HG03571 (cell line): Measurements from ENCODE around the gene SIRPD.
"Not testable (repeated sequence)": the region's sequence is repeated elsewhere in the genome, so short reads cannot be mapped to it uniquely, and the experiment has no call there.

ENCODE experiments used
- ATAC-seq: cut with Tn5 transposase; IDR thresholded peaks from one replicate; pipeline ENCODE4 v1.9.1; 2021; ENCODE audit not compliant: unreplicated experiment

The SIRPD gene

DNA sequence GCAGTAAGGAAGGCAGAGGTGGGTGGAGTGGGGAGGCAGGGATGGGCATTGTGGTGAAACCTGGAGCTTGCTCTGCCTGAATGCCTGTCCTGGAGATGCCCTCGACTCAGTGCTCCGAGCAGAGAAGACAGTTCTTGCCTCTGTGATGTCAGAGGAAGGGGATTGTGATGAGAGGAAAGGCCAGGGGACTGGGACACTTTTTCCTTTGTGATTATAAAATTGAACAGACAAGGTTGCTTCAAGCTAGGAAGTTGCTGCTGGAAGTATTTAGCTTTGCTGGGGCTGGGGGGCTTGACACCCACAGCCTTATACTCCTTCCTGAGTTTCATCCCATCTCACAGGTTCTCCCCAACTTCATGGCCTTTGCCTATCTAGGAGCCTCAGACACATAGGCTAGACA is at the start of gene SIRPD:
SIRPD (minus strand) TSS at position 101 of the 400 bp plus-strand sequence; CDS start at position 49, 52 bp downstream.
- ATAC-seq, result no peak

- no peak for ATAC-seq
Observed at GRCh38 chr20:1600736-1601135, 43.2 kb upstream of the SIRPD start.

DNA sequence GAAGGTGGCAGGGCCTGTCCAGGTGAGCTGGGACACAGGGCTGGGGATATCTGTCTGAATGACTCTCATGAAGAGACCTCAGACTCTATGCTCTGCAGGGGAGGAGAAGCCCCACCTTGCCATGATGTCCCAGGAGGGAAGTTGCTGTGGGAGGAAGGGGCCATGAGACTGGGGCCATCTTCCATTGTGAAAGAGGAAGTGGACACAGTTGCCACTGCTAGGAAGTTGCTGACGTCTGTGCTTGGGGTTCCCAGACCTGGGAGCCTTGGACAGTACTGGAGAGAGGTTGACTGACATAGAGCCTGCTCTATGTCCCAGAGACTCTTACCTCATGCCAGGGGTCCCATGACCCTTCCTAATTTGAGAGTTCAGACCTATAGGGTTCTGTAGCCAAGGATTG is 37.8 kb upstream of the SIRPD start:
- no peak for ATAC-seq

DNA sequence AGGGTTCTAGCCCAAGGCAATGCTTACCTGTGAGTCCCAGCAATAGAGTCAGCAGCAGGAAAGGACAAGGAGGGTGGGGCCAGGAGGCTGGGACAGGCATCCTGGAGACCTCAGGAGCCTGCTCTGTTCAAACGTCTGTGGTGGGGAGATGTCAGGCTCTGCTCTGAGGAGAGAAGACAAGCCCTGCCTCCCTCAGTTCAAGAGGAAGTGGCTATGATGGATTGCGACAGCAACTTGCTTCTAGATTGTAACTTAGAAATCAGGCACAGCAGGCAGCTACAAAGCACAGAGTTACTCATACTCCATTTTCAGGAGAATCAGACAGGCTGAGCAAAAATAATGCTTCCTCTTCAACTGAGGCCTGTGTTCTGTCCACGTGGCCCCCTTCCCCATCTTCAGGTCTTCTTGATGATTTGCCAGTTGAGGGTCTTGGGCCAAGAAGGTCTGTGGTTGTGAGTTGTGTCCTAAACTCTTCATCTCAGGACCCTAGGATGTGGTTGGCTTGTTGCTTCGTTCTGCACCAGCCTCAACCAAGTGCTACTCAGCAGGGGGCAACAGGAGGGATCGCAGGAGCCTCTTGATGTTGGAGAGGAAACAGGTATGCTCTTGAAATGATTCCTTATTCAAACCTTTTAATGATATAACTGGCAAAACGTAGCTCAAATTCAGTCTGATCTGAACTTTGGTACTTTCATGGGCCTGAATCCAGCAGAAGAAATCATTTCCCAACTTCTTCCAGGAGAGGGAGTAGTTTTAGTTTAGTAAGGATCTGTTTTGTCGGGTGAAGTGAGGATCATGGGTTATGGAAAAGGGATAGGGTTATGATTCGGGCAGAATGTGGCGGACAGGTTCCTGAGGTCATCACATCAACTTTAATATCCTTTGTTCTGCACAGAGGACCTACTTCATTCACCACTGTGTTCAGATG is 31.3 kb upstream of the SIRPD start:
- no peak for ATAC-seq

GRCh38 chr20:1587781-1588532 is 30.5 kb upstream of the SIRPD start:
- ATAC-seq, result no peak

GRCh38 chr20:1579488-1579887 is 22.0 kb upstream of the SIRPD start:
- ATAC-seq, result no peak

GRCh38 chr20:1577906-1578305 is 20.4 kb upstream of the SIRPD start:
- no peak for ATAC-seq

DNA sequence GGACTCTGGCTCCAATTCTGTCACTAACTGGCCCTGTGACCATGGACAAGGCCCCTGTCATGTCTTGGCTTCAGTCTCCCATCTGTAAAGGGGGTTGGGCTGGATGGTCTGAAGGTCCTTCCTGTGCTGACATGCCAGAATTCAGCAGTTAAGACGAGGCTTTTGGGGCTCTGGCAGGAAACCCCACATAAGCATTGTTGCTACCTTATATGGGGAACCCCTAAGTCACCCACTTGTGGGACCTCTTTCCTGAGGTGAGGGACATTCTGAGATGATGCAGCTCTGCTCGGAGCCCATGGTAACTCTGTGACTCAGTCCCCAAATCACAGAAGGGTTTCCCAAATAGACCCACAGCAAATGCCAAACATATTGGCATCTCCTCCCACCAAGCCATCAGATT is 19.8 kb upstream of the SIRPD start:
- not testable (repeated sequence) for ATAC-seq

- no peak for ATAC-seq
Observed at GRCh38 chr20:1576641-1577040, 19.1 kb upstream of the SIRPD start.

DNA sequence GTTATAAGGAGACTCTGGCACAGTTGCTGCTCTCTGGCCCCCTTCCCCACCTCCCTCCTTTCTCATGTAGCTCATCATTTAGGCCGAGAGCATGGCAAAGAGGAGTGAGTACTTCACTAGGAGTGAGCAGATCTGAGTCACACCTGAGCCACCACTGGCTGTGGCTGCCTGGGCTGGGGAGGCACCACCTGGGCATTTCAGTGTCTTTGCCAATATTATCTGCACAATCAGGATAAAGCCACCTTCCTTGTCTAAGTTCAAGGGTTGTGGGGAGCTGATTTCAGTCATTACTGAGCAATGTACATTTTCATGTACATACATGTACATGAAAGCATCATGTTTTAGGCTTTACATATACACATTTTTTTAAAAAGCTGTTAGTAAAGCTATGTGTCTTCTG is 18.5 kb upstream of the SIRPD start:
- ATAC-seq, result not testable (repeated sequence)

- ATAC-seq, result not testable (repeated sequence)
Observed at GRCh38 chr20:1571583-1571982, 14.1 kb upstream of the SIRPD start.

DNA sequence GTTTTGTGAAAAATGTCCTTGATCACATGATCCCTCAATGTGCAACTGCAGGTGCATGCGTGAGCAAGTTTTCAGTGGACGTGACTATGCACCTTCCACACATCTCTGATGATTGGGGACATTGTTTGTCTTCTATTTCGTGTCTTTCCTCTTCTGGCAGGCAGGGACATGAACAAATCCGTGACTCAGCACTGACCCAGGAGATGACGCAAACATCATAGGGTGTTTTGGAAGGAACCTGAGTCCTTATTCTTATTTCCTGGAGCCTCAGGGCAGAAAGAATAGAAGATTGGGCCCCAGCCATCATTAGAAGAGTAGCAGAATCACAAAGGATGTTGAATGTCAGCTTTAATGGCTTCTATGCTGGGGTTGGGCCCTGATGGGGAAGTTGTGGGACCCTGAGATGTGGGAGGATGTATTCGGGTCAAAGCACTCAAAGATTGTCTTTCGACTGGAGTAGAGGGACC is 11.9 kb upstream of the SIRPD start:
- no peak for ATAC-seq

DNA sequence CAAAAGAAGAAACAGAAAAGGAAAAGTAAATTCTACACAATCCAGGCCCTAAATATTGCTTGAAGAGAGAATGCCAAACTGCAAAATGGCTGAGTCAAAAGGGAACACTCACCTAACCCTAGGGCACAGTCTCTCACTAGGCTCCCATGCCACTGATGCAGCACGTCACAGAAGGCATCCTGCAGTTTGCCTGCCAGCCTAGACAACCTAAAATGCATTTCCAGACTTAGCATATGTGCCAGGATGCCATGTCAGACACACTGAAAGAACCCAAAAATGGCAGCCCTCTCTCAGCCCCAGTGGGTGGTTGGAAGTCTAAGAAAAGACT is 10.6 kb upstream of the SIRPD start:
- ATAC-seq, result no peak

GRCh38 chr20:1567392-1568162 is 10.1 kb upstream of the SIRPD start:
- ATAC-seq, result no peak

- no peak for ATAC-seq
Observed at GRCh38 chr20:1566701-1567100, 9.2 kb upstream of the SIRPD start.

DNA sequence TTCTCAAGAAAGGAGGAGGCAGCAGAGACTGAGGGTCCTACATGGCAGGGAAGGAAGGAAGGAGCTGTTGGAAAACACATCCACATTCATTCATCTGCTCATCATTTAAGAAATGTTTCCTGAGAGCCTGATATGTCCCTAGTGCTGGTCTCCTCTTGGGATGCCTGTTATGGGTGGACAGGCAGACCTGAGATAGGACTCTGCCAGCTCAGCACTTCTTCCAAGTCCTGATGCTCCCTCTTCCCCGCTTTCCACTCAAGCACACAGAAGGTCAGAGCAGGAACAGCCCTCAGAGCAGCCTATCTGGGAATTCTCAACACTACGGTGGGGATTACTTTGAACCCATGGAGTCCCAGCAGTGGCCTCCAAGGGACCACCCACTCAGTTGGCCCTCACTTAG is 8.0 kb upstream of the SIRPD start:
- ATAC-seq, result no peak

DNA sequence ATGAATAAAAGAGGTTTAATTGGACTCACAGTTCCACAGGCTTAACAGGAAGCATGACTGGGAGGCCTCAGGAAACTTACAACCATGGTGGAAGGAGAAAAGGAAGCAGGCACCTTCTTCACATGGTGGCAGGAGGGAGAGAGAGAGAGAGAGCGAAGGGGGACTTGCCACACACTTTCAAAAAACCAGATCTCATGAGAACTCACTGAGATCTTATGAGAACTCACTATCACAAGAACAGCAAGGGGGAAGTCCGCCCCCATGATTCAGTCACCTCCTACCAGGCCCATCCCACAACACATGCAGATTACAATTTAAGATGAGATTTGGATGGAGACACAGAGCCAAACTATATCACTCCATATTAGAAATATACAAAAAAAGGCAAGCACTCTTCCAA is 6.1 kb upstream of the SIRPD start:
- no peak for ATAC-seq

DNA sequence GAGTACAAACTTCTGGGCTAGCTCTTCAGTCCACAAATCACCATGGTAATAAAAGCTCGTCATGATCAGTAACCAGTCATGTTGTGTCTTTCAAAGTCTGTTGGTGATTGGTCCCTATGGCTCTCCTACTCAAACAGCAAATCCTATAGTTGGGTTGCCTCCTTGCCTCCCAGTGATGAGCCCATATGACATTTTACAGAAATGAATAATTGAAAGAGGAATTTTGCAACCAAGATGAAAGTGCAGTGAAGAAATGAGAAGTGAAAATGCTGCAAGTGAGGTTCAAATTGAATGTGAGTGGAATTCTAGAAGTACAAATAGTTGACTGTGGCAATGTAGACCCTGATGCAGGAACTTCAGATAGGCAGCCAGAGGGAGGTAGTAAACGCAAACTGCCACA is 5.1 kb upstream of the SIRPD start:
- ATAC-seq, result no peak

GRCh38 chr20:1561350-1561749 is 3.8 kb upstream of the SIRPD start:
- ATAC-seq, result no peak

GRCh38 chr20:1555952-1556351 is 1.6 kb downstream of the SIRPD start:
- no peak for ATAC-seq

GRCh38 chr20:1539816-1540419 is 17.6 kb downstream of the SIRPD start:
- no peak for ATAC-seq
